T1000 (cell line): ENCODE data around the gene KIAA1217.
"Not testable (repeated sequence)": the region's sequence is repeated elsewhere in the genome, so short reads cannot be mapped to it uniquely, and the experiment has no call there.

Source experiments
- DNase-seq: peaks from one replicate; lab custom pipeline; 2025; ENCODE audit warnings: mixed read lengths; lab: John Stamatoyannopoulos, UW

KIAA1217 gene

GRCh38 chr10:24442641-24443174 lies 233.8 kb downstream of the KIAA1217 start:
- not testable (repeated sequence) for DNase-seq

GRCh38 chr10:24444337-24444736 lies 235.4 kb downstream of the KIAA1217 start:
- no peak for DNase-seq

- not testable (repeated sequence) for DNase-seq
Observed at GRCh38 chr10:24445958-24446357, 237.0 kb downstream of the KIAA1217 start.

- no peak for DNase-seq
Observed at GRCh38 chr10:24446739-24447138, 237.8 kb downstream of the KIAA1217 start.

GRCh38 chr10:24448351-24448999 lies 239.5 kb downstream of the KIAA1217 start:
- no peak for DNase-seq

- DNase-seq = no peak
Observed at GRCh38 chr10:24449321-24449740, 240.4 kb downstream of the KIAA1217 start.

- no peak for DNase-seq
Observed at GRCh38 chr10:24449769-24450310, 240.9 kb downstream of the KIAA1217 start.

GRCh38 chr10:24451325-24451820 lies 242.4 kb downstream of the KIAA1217 start:
- DNase-seq = no peak

GRCh38 chr10:24452030-24452429 lies 243.1 kb downstream of the KIAA1217 start:
- DNase-seq = no peak

- DNase-seq = no peak
Observed at GRCh38 chr10:24453404-24453830, 244.5 kb downstream of the KIAA1217 start.

- no peak for DNase-seq
Observed at GRCh38 chr10:24453973-24454372, 245.0 kb downstream of the KIAA1217 start.

- no peak for DNase-seq
Observed at GRCh38 chr10:24455447-24455846, 246.5 kb downstream of the KIAA1217 start.

GRCh38 chr10:24456322-24456721 lies 247.4 kb downstream of the KIAA1217 start:
- DNase-seq = peak; percentile 47

- no peak for DNase-seq
Observed at GRCh38 chr10:24457661-24458318, 248.9 kb downstream of the KIAA1217 start.

- no peak for DNase-seq
Observed at GRCh38 chr10:24459836-24460235, 250.9 kb downstream of the KIAA1217 start.

GRCh38 chr10:24462291-24462813 lies 253.4 kb downstream of the KIAA1217 start:
- no peak for DNase-seq

- DNase-seq = no peak
Observed at GRCh38 chr10:24462889-24463552, 254.1 kb downstream of the KIAA1217 start.

- DNase-seq = peak; percentile 64
Observed at GRCh38 chr10:24463611-24464426, 254.9 kb downstream of the KIAA1217 start.

GRCh38 chr10:24465124-24465874 lies 256.4 kb downstream of the KIAA1217 start:
- DNase-seq = peak; percentile 27
